HUDEP-2 (cell line): ENCODE data around the gene CST6.
A peak's percentile ranks its signal among the peaks of the same experiment; 100 is the strongest.
"Not testable (repeated sequence)": the region's sequence is repeated elsewhere in the genome, so short reads cannot be mapped to it uniquely, and the experiment has no call there.

ENCODE experiments used
- DNase-seq, 76 experiments: peaks; one replicate each; lab custom pipeline; 2025; ENCODE audit not compliant: unreplicated experiment in 76 of 76; lab: John Stamatoyannopoulos, UW

CST6 gene

DNA sequence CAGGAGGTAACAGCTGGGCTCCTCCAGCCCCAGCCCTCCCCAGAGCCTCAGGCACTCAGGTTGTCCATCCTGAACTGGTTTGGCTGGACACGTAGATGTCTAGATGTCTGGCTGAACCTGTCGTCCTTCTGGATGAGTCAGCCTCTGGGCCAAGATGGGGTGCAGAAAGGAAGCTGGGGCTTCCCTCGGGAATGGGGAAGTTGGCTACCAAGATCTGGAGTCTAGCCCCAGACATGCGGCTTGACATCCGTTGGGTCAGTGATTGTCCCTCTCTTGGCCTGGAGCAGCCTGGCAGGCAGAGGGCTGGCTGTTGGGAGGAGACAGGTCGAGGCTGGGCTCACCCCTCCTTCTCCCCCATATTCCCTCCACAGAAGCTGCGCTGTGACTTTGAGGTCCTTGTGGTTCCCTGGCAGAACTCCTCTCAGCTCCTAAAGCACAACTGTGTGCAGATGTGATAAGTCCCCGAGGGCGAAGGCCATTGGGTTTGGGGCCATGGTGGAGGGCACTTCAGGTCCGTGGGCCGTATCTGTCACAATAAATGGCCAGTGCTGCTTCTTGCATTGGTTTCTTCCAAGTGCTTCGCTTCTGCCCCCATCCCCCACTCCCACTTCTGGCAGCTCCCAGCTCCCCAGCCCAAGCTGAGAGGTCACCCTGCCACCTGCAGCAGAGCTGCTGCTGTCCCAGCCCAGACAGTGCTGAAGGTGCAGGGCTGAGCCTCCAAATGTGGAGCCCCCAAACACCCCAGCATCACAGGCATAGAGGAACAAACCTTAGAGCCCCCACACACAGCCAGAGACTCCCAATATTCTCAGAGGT lies 1.3 kb downstream of the CST6 start:
- DNase-seq, result peak in 17 of 76 experiments; percentile 11 to 57 (median 41)

DNA sequence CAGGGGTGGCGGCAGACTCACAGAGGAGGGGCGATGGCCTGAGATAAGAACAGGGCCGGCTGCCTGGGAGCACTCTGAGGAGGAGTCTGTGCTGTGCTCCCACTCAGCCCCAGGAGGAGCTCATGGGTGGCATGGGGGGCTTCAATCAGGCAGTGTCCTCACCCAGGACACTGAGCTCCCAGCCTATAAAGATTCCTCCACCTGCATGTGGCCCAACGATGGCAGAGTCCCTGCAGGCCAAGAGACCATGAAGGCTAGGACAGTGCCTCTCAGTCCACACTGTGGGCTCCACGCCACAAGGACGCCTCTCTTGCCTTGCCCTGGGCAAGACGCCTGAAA lies 1.9 kb downstream of the CST6 start:
- peak in 1 of 76 experiments; percentile 25 for DNase-seq

- DNase-seq, result no peak
These were observed 3.1 kb downstream of the CST6 start for GRCh38 chr11:66014804-66015453.

DNA sequence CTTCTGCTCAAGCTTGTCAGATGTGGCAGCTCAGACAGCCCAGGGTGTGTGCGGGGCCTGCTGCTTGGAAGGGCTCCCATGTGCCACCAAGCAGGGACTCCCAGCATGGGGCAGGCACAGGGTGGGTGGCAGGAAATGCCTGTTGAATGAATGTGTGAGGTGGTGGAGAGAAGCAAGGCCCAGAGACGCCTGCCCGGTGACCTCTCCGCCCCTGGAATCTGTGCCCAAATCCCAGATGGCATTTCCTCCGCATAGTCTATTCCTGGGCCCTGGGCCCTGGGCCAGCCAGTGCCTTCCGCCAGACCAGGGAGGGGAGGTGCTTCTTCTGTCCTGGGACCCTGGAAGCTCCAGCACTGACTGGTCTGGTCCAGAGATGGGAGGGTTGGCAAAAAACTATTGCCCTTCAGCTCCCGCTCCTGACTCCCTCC lies 3.7 kb downstream of the CST6 start:
- DNase-seq, result no peak

DNA sequence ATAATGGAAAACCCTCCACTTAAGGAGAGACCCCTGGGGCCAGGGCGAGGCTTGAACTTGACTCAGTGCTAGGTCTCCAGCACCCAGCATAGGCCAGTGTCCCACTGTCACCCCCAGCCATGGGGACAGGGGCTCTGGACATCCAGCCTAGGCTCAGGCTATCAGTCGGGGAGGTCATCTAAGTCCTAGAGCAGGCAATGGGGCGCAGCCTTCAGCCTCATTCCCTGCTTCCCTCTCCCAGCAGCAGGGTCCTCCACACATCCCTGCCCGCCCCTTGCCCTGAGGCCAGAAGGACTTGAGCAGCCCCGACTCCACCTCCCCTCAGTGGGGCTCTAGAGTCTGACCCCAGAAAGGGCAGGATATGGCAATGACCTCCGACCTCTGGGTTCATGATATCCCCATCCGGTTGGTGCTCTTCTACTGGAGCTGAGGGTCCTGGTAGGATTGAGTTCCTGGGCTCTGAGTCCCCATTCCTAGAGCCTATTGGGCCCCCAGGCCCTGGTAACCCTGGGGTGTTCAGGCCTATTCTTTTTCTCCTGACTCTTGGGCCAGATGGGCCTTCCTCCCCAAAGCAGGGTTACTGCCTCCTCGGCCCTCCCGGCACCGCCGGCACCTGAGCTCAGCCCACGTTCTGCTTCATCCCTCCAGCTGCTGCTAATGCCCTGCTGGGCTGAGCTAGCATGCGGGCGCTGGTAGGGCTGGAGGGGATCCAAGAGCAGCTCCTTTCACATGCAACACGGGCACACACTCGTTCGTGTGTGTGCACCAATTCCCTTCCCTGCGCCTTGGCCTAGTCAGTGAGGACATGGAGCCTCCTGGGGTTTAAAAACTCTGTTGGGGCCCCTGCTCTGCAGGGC lies 4.4 kb downstream of the CST6 start:
- peak in 1 of 76 experiments; percentile 27 for DNase-seq

GRCh38 chr11:66016793-66017177 lies 5.0 kb downstream of the CST6 start:
- DNase-seq, result no peak

DNA sequence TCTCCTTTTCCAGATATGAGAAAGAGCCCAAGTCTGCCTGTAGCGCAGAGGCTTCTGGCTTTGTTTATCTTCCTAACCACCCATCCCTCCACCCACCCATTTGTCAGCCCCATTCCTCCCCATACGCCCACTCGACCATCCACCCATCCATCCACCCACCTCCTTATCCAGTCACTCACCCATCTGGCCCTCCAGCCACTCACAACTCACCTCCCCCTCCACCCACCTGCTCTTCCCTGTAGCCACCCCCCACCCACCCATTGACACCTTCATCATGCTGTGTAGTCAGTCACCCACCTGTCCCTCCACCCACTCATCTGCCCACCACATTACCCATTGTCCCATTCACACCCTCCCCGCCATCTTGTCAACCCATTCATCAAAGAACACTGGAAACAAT lies 5.5 kb downstream of the CST6 start:
- DNase-seq, result peak in 18 of 76 experiments; percentile 13 to 61 (median 30)

- DNase-seq, result no peak
These were observed 8.4 kb downstream of the CST6 start for GRCh38 chr11:66020212-66020611.

DNA sequence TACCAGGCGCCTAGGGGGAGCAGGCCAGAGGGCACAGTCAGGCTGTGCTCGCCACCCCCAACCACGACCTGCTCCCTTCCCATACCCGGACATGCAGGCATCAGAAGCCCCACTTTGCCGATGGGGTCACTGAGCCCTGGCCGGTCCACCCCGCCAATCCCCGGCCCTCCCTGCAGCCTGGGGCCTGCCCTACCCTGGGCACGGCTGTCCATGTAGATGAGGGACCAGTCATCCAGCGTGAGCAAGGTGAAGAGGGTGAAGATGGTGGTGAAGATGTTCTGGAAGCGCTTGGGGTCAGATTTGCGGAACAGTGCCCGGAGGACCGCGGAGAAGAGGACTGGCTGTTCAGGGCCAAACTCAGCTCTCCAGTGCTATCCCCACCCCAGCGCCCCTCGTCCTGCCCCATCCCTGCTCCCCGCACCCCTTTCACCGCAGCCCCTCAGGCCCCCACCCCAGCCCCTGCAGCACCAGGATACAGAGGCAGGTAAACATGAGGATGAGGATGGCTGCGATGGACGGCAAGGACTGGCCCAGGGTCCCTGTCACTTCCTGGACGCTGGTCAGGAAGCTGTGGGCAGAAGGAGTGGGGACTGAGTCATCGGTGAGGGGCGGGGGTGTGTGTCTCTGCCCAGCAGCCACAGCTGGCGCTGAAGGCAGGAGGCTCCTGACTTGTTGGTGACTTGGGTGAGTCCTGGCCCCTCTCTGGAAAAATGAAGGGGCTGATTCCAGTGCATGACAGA lies 9.0 kb downstream of the CST6 start:
- DNase-seq, result peak in 43 of 76 experiments; percentile 13 to 76 (median 42)

DNA sequence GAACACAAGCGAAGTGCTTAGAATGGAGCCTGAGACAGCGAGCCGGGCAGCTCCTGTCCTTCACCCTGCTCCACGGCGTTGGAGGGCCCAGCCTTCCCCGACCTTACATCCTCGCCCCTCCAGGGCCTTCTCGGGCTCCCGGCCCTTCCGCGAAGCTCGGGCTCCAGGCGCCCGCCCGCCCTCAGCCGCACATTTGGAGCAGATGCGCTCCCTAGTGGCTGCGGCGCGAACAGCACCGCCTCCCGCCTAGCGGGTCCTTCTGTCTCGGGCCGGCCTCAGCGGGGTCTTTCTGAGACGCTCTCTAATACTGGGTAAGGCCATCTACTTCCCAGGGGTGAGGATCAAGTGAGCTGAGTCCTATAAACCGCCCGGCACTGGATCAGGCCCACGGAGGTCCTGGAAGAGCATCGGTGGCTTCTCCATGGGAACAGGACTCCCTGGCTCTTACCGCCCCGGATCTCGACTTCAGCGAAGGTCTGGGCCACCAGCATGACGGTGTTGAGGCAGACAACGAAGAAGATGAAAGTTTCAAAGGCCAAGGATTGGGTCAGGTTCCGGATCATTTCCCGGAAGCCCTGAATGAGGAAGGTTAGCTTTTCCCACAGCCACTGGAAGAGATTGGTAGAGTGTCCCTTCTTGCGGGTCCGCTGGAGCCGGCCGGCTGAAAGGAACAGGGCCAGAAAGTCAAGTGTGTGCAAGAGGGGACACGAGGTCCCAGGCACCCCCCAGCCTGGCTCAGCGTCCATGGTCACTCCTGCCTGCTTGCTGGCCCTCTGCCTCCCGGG lies 10.8 kb downstream of the CST6 start:
- peak in 57 of 76 experiments; percentile 11 to 76 (median 46) for DNase-seq

GRCh38 chr11:66023186-66023440 lies 11.3 kb downstream of the CST6 start:
- DNase-seq, result not testable (repeated sequence)

GRCh38 chr11:66026017-66026529 lies 14.3 kb downstream of the CST6 start, which contains the start of gene CATSPER1:
Gene CATSPER1 (minus strand): TSS chr11:66026479. CDS start chr11:66026379, 100 bp downstream.
- no peak for DNase-seq

DNA sequence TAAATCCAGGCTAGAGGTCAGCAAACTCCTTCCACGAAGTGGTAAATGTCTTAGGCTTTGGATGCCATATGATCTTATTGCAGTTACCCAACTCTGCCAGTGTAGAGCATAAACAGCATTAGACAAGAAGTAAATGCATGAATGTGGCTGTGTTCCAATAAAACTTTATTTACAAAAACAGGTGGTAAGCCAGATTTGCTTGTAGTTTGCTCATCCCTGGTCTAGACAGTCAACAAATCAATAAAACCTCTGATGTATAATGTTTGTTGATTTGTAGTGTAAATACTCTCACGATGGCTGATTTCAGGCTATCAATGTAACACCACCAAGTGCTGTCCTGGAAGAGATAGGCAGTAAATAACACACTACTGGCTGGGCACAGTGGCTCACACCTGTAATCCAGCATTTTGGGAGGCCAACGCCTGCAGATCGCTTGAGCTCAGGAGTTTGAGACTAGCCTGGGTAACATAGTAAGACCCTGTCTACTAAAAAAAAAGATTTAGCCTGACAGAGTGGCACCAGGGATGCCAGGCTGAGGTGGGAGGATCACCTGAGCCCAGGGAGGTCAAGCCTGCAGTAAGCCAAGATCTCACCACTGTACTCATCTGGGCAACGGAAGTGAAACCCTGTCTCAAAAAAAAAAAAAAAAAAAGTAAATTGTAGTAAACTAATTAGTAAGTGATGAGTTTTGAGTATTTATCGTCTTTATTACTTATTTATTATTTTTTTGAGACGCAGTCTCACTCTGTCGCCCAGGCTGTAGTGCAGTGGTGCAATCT lies 21.3 kb downstream of the CST6 start:
- DNase-seq, result no peak

GRCh38 chr11:66035653-66036333 lies 24.0 kb downstream of the CST6 start:
- DNase-seq, result no peak

DNA sequence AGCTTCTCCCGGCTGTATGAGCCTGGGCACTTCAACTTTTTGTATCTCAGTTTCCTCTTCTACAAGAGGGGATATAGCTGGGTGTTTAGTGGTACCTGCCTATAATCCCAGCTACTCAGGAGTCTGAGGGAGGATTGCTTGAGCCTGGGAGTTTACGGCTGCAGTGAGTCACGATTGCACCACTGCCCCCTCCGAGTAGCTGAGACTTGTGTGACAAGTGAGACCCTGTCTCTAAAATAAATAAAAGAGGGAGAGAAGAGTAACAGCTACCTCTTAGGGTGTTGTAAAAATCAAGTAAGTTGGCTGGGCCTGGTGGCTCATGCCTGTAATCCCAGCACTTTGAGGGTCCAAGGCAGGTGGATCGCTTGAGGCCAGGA lies 24.5 kb downstream of the CST6 start:
- no peak for DNase-seq

- no peak for DNase-seq
These were observed 25.5 kb downstream of the CST6 start for GRCh38 chr11:66037327-66037726.

DNA sequence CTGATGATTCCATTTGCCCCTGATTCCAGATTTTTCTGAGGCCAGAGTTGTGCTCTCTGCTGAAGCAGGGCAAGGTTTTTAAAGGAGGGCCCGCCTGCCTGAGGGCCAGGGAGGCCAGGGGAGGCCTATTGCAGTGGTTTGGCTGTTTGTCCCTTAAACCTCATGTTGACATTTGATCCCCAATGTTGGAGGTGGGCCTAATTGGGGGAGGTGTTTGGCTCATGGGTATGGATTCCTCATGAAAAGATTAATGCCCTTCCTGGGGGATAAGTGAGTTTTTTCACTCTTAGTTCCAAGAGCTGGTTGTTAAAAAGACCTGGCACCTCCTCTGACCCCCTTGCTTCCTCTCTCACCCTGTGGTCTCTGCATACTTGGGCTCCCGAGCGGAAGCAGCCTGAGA lies 28.0 kb downstream of the CST6 start:
- DNase-seq, result no peak

DNA sequence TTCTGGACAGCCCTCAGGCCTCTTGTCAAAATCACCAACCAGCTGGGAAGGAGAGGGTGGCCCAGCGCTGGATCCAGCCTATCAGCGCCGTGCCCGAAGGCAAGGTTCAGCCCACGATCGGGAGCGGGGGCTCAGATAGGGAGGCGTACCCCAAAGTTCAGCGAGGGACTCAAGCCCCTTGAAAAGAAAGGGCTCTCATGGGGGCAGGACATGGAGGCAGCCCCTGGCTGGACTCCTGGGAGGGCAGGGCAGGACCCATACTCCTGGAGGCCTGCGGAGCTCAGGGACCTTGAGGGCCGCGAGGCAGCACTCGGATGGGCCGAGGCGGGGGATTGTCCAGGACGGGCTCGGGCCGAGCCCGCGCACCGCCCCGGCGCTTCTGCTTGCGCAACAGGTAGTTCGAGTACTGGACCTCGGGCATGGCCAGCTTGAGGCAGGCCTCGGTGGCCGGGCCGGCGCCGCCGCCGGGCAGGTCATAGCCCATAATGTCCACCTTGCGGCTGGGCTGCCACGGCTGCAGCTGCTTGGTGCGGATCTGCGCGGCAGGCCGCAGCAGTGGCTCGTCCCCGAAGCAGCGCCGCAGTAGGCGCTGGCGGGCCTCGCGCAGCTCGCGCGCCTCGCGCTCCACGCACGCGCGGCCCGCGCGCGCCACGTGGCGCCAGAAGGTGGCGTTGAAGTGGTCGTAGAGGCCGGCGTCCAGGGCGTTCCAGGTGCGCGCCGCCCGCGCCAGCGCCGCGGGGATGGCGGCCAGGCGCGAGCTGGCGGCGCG lies 30.6 kb downstream of the CST6 start:
- no peak for DNase-seq
